GM23248 (cell line): ENCODE measurements around the gene ERC1. TPM values are rescaled to one million over a fixed set of nuclear protein-coding genes. Genes with fewer than 3 reads are reported as not detected.

ENCODE experiments used
- DNase-seq: peaks from one replicate; pipeline ENCODE4 v3.0.0-alpha.2; 2015
- H2AFZ ChIP-seq: fragments of 200-600 bp; sonication (generic); 2 replicates; pipeline ENCODE4 v1.6.1; 2016; ENCODE audit warnings: antibody characterized with exemption
- H3F3A ChIP-seq: fragments of 200-600 bp; sonication (generic); 2 replicates; pipeline ENCODE4 v1.6.1; 2016; ENCODE audit warnings: mild to moderate bottlenecking, antibody characterized with exemption, mixed run types; ENCODE audit not compliant: insufficient read depth
- H3K27ac ChIP-seq: fragments of 200-600 bp; sonication (generic); 2 replicates; pipeline ENCODE4 v1.5.1; 2016; ENCODE audit warnings: mild to moderate bottlenecking
- H3K27me3 ChIP-seq: fragments of 200-600 bp; sonication (generic); replicated peaks from 2 replicates; pipeline ENCODE4 v1.6.1; 2016; ENCODE audit warnings: mild to moderate bottlenecking; ENCODE audit not compliant: insufficient read depth
- H3K36me3 ChIP-seq: fragments of 200-600 bp; sonication (generic); 2 replicates; pipeline ENCODE4 v1.6.1; 2016; ENCODE audit warnings: low read depth, mild to moderate bottlenecking
- H3K4me1 ChIP-seq: fragments of 200-600 bp; sonication (generic); 2 replicates; pipeline ENCODE4 v1.6.1; 2016; ENCODE audit warnings: mild to moderate bottlenecking; ENCODE audit not compliant: insufficient read depth
- H3K4me2 ChIP-seq: fragments of 200-600 bp; sonication (generic); one replicate; pipeline ENCODE4 v1.6.1; 2016; ENCODE audit warnings: mild to moderate bottlenecking; ENCODE audit not compliant: unreplicated experiment
- H3K4me3 ChIP-seq: fragments of 200-600 bp; sonication (generic); 2 replicates; pipeline ENCODE4 v1.5.1; 2016; ENCODE audit warnings: mild to moderate bottlenecking
- H3K79me2 ChIP-seq: fragments of 200-600 bp; sonication (generic); 2 replicates; pipeline ENCODE4 v1.6.1; 2016; ENCODE audit warnings: mild to moderate bottlenecking; ENCODE audit not compliant: insufficient read depth
- H3K9ac ChIP-seq: fragments of 200-600 bp; sonication (generic); 2 replicates; pipeline ENCODE4 v1.6.1; 2016; ENCODE audit warnings: mild to moderate bottlenecking
- H3K9me2 ChIP-seq: fragments of 200-600 bp; sonication (generic); 2 replicates; pipeline ENCODE4 v1.6.1; 2016; ENCODE audit warnings: mixed run types, mild to moderate bottlenecking, moderate library complexity; ENCODE audit not compliant: insufficient read depth
- H3K9me3 ChIP-seq: fragments of 200-600 bp; sonication (generic); one replicate; pipeline ENCODE4 v1.6.1; 2017; ENCODE audit warnings: low read depth
- H4K20me1 ChIP-seq: fragments of 200-600 bp; sonication (generic); 2 replicates; pipeline ENCODE4 v1.6.0; 2016; ENCODE audit not compliant: insufficient read depth
- EZH2 ChIP-seq: fragments of 200-600 bp; sonication (generic); IDR thresholded peaks from 2 replicates; pipeline ENCODE4 v1.6.1; 2018; ENCODE audit warnings: antibody characterized with exemption, mild to moderate bottlenecking; ENCODE audit not compliant: insufficient read depth, poor library complexity, severe bottlenecking
- EZH2phosphoT487 ChIP-seq: fragments of 200-600 bp; sonication (generic); IDR thresholded peaks from 2 replicates; pipeline ENCODE4 v1.6.1; 2018; ENCODE audit warnings: antibody characterized with exemption, moderate library complexity, mild to moderate bottlenecking, low read depth; ENCODE audit not compliant: insufficient read depth
- WGBS, 2 experiments: methylation state at CpG; one replicate each; pipeline ENCODE4 v1.1.6; 2015 to 2017; ENCODE audit warnings: low lambda C conversion rate in 2 of 2, low coverage in 1 of 2; ENCODE audit errors: missing lambda C conversion rate in 2 of 2; 5-methylcytosine and 5-hydroxymethylcytosine counted together
- in situ Hi-C: fragments of 300-500 bp; cut with MboI; formaldehyde crosslinking; loops from 2 replicates; pipeline ENCODE4 v1.15.0; 2020
- polyA plus RNA-seq: library from polyadenylated mRNA; unstranded; fragments of >200 nt; fragmentation: Nextera tagmentation; extraction: Ambion mirVana; gene quantifications from 2 replicates; pipeline ENCODE4 v1.2.1, GENCODE V29; 2016
- total RNA-seq: library from RNA; depleted of rRNA; stranded (reverse); fragments of >200 nt; shearing (Covaris generic); gene quantifications from 2 replicates; pipeline ENCODE4 v1.2.3, GENCODE V29; 2014

Gene ERC1
- total and polyA plus RNA-seq, 2 experiments from 2014 or later: 21.5 to 23.3 TPM

GRCh38 chr12:1443421-1444141, 452.6 kb downstream of the ERC1 start:
- peak overlapping the region; percentile 54 for H3K4me3 ChIP-seq
- H3K9me2 ChIP-seq: no peaks in the 10 kb centered on the region
- peaks cover 18% of the 10 kb centered on the region for H3K4me1 ChIP-seq
- H3K9me3 ChIP-seq: no peaks in the 10 kb centered on the region
- TF ChIP-seq EZH2phosphoT487 (no peak), EZH2 (no peak)
- 54 to 56% methylated on average over 8 of the region's 8 CpGs for WGBS, 2 experiments
- H3F3A ChIP-seq: peaks cover 22% of the 10 kb centered on the region
- no peaks in the 10 kb centered on the region for H4K20me1 ChIP-seq
- peak overlapping the region; percentile 70 for H3K27ac ChIP-seq
- in situ Hi-C loops: no loop called here
- H2AFZ ChIP-seq: peak overlapping the region; percentile 55
- peak; percentile 84 for DNase-seq
- H3K9ac ChIP-seq: peak overlapping the region; percentile 55
- no peaks in the 10 kb centered on the region for H3K36me3 ChIP-seq
- peak overlapping the region; percentile 65 for H3K4me2 ChIP-seq
- H3K79me2 ChIP-seq: no peaks in the 10 kb centered on the region
- no peaks in the 10 kb centered on the region for H3K27me3 ChIP-seq

GRCh38 chr12:1444142-1444516, 453.1 kb downstream of the ERC1 start:
- Histone ChIP-seq H3K27ac (peak overlapping the region; percentile 70), H4K20me1 (no peaks in the 10 kb centered on the region), H3K9me3 (no peaks in the 10 kb centered on the region), H3K9me2 (no peaks in the 10 kb centered on the region), H3K4me2 (peak overlapping the region; percentile 65), H3K36me3 (no peaks in the 10 kb centered on the region), H3K27me3 (no peaks in the 10 kb centered on the region), H3K9ac (peak overlapping the region; percentile 55), H3K4me1 (peaks cover 18% of the 10 kb centered on the region), H3K79me2 (no peaks in the 10 kb centered on the region), H3F3A (peaks cover 22% of the 10 kb centered on the region), H2AFZ (peak overlapping the region; percentile 55), H3K4me3 (peak overlapping the region; percentile 54)
- in situ Hi-C loops: no loop called here
- no peak for TF ChIP-seq EZH2
- WGBS, 2 experiments: 51 to 56% methylated on average over 6 of the region's 6 CpGs
- no peak for DNase-seq

- H3K9me3 ChIP-seq: no peaks in the 10 kb centered on the region
- H3K9me2 ChIP-seq: no peaks in the 10 kb centered on the region
- no peak for TF ChIP-seq EZH2phosphoT487
- TF ChIP-seq EZH2: no peak
- H3K9ac ChIP-seq: no peak overlapping the region
- no peaks in the 10 kb centered on the region for H3K79me2 ChIP-seq
- no peaks in the 10 kb centered on the region for H3K27me3 ChIP-seq
- peaks cover 22% of the 10 kb centered on the region for H3F3A ChIP-seq
- H2AFZ ChIP-seq: no peak overlapping the region
- WGBS, 2 experiments: 66 to 68% methylated on average over 3 of the region's 3 CpGs
- H3K4me1 ChIP-seq: peaks cover 18% of the 10 kb centered on the region
- no peak for DNase-seq
- no peak overlapping the region for H3K4me2 ChIP-seq
- no peaks in the 10 kb centered on the region for H4K20me1 ChIP-seq
- in situ Hi-C loops: no loop called here
- H3K4me3 ChIP-seq: no peak overlapping the region
- H3K36me3 ChIP-seq: no peaks in the 10 kb centered on the region
- no peak overlapping the region for H3K27ac ChIP-seq
Observed at GRCh38 chr12:1445807-1446206, 454.8 kb downstream of the ERC1 start.

GRCh38 chr12:1448336-1448735, 457.3 kb downstream of the ERC1 start:
- no peak for DNase-seq

More at GRCh38 chr12:1448336-1448735, 457.3 kb downstream of the ERC1 start:
- in situ Hi-C loops: no loop called here
- Histone ChIP-seq H3K27me3 (no peaks in the 10 kb centered on the region), H3K4me1 (peaks cover 14% of the 10 kb centered on the region), H3K9ac (no peak overlapping the region), H3K36me3 (no peaks in the 10 kb centered on the region), H3K27ac (no peak overlapping the region), H3K4me2 (no peak overlapping the region), H3K79me2 (no peaks in the 10 kb centered on the region), H3K9me2 (no peaks in the 10 kb centered on the region), H3K9me3 (no peaks in the 10 kb centered on the region), H3K4me3 (no peak overlapping the region), H2AFZ (no peak overlapping the region), H4K20me1 (no peaks in the 10 kb centered on the region), H3F3A (peaks cover 21% of the 10 kb centered on the region)
- 95 to 97% methylated on average over 4 of the region's 4 CpGs for WGBS, 2 experiments
- TF ChIP-seq EZH2phosphoT487 (no peak), EZH2 (no peak)
